ENCODE data around the gene FREM1. TPM values are rescaled to one million over a fixed set of nuclear protein-coding genes. Genes with fewer than 3 reads are reported as not detected.

FREM1 gene
- total RNA-seq, 2 donors from 2014 or later: 2.2 to 2.4 TPM

- H3K27me3 ChIP-seq: no peaks in the 10 kb centered on the region
- H3K4me1 ChIP-seq: no peaks in the 10 kb centered on the region
- DNase-seq (ENCODE audit: low spot score): no peak
- no peaks in the 10 kb centered on the region for H3K9me3 ChIP-seq
- H3K36me3 ChIP-seq: no peaks in the 10 kb centered on the region
- H3K4me3 ChIP-seq: no peak overlapping the region
- no peak for TF ChIP-seq CTCF (IDR thresholded peaks at IDR 0.05)
- no peak overlapping the region for H3K27ac ChIP-seq
Observed at GRCh38 chr9:14719231-14719923, 190.9 kb downstream of the FREM1 start.

DNA sequence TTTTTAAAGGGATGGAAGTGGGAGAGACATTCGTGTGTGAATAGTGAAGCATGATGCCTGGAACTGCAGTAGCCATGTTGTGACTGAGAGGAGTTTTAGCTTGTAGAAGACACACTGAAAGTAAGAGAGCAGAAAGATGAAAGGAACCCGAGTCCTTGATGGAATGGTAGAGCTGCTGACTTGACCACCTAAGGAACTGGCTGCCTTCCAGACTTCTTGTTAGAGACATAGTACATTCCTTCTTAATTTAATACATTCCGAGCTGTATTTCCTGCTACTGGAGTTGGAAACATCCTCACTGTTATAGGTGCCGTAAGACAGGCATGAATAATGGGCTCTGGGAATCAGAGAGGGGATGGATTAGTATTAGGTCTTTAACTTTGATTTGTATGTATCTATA lies 195.1 kb downstream of the FREM1 start:
- DNase-seq (ENCODE audit: low spot score): no peak
- Histone ChIP-seq H3K9me3 (no peaks in the 10 kb centered on the region), H3K36me3 (no peaks in the 10 kb centered on the region), H3K27ac (no peak overlapping the region), H3K27me3 (no peaks in the 10 kb centered on the region), H3K4me1 (no peaks in the 10 kb centered on the region), H3K4me3 (no peak overlapping the region)
- TF ChIP-seq CTCF (IDR thresholded peaks at IDR 0.05): no peak

- no peaks in the 10 kb centered on the region for H3K4me1 ChIP-seq
- TF ChIP-seq CTCF (IDR thresholded peaks at IDR 0.05): no peak
- H3K36me3 ChIP-seq: no peaks in the 10 kb centered on the region
- no peak overlapping the region for H3K27ac ChIP-seq
- H3K27me3 ChIP-seq: no peaks in the 10 kb centered on the region
- no peaks in the 10 kb centered on the region for H3K9me3 ChIP-seq
- H3K4me3 ChIP-seq: no peak overlapping the region
- no peak for DNase-seq (ENCODE audit: low spot score)
Observed at GRCh38 chr9:14713187-14713767, 197.0 kb downstream of the FREM1 start.

GRCh38 chr9:14710804-14711203 lies 199.4 kb downstream of the FREM1 start:
- DNase-seq (ENCODE audit: low spot score): no peak
- H3K27me3 ChIP-seq: no peaks in the 10 kb centered on the region
- no peak overlapping the region for H3K27ac ChIP-seq
- no peak for TF ChIP-seq CTCF (IDR thresholded peaks at IDR 0.05)
- no peak overlapping the region for H3K4me3 ChIP-seq
- H3K9me3 ChIP-seq: peaks cover 0 to 17% of the 10 kb centered on the region in 2 donors
- H3K36me3 ChIP-seq: no peaks in the 10 kb centered on the region
- no peaks in the 10 kb centered on the region for H3K4me1 ChIP-seq

GRCh38 chr9:14706530-14707140 lies 203.6 kb downstream of the FREM1 start:
- no peaks in the 10 kb centered on the region for H3K4me1 ChIP-seq

More at GRCh38 chr9:14706530-14707140, 203.6 kb downstream of the FREM1 start:
- H3K9me3 ChIP-seq: peaks cover 0 to 34% of the 10 kb centered on the region in 2 donors
- DNase-seq (ENCODE audit: low spot score): no peak
- H3K4me3 ChIP-seq: no peak overlapping the region
- H3K36me3 ChIP-seq: no peaks in the 10 kb centered on the region
- no peaks in the 10 kb centered on the region for H3K27me3 ChIP-seq
- no peak for TF ChIP-seq CTCF (IDR thresholded peaks at IDR 0.05)
- no peak overlapping the region for H3K27ac ChIP-seq
